Measurements from ENCODE around the gene EPHX1.
"Not testable (repeated sequence)": the region's sequence is repeated elsewhere in the genome, so short reads cannot be mapped to it uniquely, and the experiment has no call there.

The EPHX1 gene

DNA sequence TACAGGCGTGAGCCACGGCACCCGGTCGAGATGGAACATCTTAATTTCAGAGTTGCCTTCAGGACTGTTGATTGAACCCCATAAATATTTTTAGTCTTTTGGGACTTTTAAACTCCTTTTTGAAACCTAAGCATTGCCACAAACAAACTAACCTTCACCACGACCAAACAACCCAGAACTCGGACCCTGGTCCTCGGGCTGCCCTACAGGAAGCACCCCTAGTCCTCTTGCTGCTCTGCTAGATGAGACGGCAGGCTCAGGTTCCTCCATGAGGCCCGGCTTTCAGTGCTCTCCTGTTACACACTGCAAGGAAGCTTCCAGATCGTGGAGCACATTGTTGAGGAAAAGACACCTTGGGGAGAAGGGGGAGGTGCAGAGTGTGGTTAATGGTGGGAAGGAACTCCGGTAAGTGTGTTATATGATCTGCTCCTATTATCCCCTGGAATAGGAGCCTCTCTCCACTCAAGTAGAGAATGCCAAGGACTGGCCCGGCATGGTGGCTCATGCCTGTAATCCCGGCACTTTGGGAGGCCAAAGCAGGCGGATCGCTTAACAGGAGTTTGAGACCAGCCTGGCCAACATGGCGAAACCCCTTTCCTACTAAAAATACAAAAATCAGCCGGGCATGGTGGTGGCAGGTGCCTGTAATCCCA lies 5.7 kb downstream of the EPHX1 start:
- in situ Hi-C loops (cut with MboI; ENCODE audit: low sequenced_read_pairs): no loop called here

DNA sequence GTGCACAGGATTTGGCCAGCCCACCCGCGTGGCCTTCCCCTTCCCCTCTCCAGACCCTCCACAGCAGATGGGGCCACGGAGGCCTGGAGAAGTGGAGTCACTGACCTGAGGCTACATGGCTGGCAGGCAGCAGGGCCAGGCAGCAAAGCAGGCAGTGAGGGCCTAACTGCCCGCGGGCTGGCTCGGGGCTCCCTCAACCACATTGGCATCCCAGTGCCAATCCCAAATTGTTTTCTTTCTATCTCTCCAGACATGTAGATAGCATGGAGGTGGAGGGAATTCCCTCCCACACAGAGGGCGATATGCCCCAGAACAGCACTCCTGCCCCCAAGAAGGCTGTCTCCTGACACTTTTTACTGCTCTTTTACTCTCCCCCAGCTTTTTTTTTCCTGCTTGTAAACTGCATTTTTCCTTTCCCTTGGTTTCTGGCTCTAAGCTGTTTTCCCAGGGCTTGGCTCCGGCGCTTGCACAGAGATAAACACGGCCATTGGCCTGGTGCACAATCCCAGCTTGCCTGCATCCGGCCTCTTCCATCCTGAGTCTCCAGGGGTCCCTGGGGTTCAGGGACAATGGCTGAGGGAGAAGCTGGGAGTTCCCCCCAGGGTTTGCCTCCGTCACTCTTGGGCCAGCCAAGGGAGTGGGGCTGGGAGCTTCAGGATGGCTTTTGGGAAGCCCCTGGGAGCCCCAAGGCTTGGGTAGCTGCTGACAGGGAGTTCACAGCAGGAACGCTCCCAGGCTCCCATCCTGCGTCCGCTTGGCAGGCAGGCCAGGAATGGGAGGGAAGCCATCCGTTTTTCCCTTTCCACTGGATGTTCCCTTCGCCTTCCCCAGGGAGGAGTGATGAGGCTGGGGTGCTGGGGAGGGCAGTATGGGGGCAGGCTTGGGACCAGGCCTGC lies 7.0 kb downstream of the EPHX1 start:
- in situ Hi-C loops (cut with MboI; ENCODE audit: low sequenced_read_pairs): no loop called here

DNA sequence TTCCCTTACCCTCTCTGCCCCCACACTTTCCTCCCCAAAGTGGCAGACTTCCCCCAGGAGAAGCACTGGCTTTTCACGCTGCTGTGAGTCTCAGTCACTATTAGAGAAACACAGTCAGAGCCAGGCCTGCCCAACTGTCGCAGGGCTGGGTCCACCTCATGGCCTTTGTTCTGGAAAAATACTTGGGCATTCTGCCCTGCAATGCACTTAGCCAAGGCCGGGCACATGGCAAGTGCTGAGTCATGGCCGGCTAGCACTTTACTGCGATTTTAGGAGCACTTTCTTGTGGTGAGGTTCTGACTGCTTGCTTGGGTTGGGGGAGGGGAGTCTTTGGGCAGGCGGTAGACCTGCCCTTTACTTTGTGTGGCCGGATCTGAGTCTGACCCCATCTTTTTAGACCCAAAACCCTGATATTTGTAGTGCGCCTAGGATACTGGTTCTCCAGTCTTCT lies 7.7 kb downstream of the EPHX1 start:
- in situ Hi-C loops (cut with MboI; ENCODE audit: low sequenced_read_pairs): no loop called here

DNA sequence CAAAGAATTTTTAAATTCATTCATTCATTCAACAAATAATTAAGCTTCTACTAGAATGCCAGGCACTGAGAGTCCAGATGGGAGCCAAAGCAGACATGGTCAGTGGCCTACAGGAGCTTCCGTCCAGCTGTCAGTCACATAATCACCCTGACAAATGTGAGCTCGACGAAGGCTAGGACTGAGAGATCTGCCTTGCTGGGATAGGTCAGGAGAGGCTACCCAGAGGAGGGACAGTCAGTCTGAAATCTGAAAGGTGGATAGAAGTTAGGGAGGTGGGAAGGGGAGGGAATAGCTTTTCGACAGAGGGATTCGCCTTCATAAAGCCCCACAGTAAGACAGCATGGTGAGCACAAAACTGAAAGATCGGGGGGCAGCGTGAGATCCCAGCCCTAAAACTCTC lies 8.3 kb downstream of the EPHX1 start:
- in situ Hi-C loops (cut with MboI; ENCODE audit: low sequenced_read_pairs): no loop called here

DNA sequence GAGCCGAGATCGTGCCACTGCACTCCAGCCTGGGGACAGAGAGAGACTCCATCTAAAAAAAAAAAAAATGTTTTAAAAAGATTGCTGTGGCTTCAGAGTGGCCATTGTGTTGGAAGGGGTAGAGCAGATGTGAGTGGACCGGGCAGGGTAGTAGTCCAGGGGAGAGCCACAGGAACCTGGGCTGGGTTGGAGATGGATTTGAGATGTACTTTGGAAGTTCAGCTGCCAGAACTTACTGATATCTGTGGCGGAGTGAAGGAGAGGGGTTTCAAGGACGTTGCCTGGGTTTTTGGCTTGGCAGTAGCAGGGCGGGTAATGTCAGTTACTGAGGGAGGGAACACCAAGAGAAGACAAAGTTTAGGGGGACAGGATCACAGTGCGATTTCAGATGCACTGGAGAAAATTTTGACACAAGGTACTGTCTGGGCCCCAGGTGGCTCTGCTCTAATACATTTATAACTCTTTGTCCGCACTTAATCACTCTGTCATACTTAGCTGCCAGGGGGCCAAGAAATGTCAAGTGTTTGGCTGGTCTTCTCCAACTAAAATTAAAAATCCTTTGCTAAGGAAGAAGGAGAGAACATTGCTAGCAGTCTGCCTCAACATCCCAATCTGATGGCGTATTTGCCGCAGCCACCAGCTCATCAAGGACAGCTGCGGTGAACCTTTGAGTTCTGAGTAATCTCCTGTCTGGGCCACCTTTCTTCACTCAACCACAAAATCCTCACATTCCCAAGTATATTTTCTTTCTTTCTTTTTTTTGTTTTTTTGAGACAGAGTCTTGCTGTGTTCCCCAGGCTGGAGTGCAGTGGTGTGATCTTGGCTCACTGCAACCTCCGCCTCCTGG lies 9.6 kb downstream of the EPHX1 start:
- in situ Hi-C loops (cut with MboI; ENCODE audit: low sequenced_read_pairs): no loop called here

DNA sequence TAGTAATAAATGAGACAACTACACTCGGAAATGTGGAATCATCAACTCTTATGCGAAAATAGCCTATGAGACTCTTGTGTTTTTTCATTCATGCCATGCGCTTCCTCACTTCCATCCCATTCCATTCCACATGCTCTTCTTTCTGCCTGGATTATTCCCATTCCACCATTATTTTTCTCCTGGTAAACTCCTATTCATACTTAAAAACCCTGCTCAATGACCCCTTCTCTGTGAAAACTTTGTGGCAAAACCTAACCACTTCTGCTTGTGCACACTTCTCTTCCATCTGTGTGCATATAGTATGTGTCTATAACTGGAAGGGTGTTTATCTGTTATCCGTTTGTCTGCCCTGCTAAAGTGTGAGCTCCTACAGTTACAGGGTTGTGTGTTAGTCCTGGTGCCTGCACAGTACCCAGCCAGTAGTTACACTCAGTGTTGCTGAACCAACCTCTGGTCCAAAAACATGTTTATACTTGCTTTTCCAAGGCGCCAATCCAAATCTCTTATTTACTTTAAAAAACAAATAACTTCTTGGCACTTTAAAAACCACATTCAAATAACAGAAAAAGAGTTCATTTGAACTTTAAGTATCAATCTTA lies 10.7 kb downstream of the EPHX1 start:
- in situ Hi-C loops (cut with MboI; ENCODE audit: low sequenced_read_pairs): no loop called here

DNA sequence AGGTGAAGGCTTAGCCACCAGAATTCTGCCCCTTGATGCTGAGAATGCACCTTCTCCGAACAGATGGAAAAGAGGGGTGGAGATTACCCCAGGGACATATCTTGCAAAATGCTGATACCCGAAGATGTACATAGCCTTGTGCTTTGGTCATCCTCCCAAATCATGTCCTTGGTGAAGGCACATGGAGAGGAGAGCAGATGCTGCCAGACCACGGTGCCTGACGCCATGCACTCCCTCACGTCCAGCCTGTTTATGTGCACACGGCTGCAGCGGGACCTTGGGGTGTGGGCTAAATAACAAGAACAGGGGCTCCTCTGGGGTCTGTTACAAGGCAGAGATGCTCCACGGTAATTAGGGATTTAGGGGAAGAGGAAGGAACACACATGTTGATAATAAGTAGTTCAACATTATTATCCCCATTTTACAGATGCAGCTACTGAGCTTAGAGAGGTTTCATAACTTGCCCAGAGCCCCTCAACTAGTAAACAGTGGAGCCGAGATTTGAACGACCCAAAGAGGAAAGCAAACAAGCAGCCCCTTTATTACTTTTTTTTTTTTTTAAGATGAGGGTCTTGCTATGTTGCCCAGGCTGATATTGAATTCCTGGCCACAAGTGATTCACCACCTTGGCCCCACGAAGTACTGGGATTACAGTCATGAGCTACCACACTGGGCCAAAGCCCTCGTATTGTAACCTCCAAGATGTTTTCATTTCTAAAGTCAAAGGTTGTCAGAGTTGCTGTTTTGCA lies 12.9 kb downstream of the EPHX1 start:
- in situ Hi-C loops (cut with MboI; ENCODE audit: low sequenced_read_pairs): no loop called here

DNA sequence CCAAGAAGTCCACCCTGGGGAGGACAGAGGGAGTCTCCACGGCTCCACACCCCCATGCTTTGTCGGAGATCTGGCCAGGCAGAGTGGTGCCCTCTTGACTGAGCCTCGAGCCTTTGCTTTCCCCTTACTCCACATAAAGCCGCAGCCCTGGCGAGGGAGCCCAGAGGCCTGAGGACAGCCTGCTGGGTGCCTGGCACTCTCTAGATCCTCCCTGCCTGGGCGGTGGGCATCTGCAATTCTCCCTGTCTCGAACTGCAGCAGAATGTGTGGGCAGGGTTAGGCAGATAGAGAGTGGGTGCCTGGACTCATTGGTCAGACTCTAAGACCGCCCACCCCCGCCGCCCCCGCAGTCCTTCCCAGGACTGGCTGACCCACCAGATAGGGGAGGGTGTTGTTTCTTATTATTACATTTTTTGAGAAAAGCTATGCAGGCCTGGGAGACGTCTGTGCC lies 13.9 kb downstream of the EPHX1 start:
- in situ Hi-C loops (cut with MboI; ENCODE audit: low sequenced_read_pairs): no loop called here

DNA sequence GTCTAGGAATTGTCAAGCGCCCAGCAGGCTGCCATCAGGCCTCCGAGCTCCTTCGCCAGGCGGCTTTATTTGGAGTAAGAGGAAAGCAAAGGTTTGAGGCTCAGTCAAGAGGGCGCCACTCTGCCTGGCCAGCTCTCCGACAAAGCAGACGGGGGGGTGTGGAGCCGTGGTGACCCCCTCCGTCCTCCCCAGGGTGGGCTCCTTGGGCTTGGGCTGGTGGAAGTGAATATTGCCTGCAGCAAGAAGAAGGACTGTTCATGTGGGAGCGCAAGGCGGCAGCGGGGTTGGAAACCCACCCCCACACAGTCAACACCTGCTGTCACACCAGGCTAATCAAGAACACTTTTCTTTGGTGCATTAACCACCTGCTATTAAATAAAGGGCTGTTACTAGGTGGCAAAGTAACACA lies 14.6 kb downstream of the EPHX1 start:
- in situ Hi-C loops (cut with MboI; ENCODE audit: low sequenced_read_pairs): no loop called here

DNA sequence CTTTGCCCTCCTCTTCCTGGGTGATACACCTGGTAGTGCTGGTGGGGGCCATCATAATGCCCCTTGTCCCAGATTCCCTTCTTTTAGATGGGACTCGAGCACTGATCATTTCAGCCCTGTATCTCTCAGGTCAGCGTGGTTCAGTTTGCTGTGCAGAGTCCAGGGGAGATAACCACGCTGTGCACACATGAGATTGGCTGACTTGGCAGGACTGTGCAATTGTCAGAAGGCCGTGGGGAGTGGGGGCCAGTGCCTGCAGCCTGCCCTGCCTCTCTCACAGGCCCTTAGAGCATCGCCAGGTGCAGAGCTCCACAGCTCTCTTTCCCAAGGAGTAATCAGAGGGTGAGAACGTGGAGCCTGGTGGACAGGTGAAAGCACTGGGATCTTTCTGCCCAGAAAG lies 15.2 kb downstream of the EPHX1 start:
- in situ Hi-C loops (cut with MboI; ENCODE audit: low sequenced_read_pairs): no loop called here

DNA sequence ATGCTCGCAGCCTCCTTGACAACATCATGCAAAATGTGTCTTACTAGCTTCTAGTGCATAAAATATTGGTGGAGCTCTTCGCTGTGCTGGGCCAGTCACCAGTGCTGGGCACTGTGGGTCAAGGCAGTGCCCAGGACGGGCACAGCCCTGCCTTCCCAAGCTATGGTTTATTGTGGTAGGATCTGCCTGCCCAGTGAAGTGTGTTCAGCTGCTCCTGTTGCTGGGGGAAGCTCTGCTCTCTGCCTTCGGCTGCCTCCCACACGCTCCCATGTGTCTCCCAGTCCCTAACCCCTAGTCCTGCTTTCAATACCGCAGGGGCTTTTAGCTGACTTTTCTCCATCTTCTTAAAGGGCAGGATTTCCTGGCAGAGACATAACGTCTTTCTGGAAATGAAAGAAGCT lies 15.7 kb downstream of the EPHX1 start:
- in situ Hi-C loops (cut with MboI; ENCODE audit: low sequenced_read_pairs): no loop called here

DNA sequence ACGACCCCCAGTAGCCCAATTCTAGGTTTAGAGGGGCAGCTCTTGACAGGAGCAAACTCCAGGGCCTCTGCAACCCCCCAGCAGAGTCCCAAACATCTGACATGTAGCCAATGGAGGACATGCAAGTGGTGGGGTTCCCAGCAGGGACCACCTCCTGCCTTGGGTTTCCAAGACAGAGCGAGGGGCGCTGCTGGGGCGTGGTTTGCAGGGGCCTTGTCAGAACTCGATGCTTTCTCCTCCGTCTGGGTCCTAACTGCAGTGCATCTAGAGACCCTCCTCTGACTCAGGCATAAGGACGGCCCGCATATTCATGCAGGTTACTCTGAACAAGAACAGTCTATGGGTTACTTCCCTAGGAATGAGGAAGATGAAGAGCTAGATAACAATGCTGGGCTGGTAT lies 17.2 kb downstream of the EPHX1 start:
- in situ Hi-C loops (cut with MboI; ENCODE audit: low sequenced_read_pairs): no loop called here

DNA sequence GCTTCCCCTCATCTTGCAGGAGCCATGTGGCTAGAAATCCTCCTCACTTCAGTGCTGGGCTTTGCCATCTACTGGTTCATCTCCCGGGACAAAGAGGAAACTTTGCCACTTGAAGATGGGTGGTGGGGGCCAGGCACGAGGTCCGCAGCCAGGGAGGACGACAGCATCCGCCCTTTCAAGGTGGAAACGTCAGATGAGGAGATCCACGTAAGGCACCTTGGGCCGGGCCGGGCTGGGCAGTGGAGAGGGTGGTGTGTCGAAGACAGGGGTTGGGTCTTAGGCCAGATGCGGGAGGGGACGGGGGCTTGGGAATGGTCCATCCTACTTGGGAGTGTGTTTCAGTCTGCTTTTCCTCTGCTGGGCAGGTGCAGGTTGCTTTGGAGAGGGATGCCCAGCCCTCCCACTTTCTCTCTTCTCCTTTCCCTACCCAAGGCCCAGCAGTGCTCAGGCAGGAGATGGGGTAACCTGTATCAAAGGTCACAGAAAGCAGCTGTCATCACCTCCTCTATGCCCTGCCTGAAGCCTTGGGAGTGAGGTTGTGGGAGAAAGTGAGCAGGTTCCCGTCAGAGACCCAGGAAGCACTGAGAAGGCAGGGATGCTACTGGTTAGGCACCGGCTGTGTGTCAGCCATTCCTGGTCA lies 18.9 kb downstream of the EPHX1 start:
- in situ Hi-C loops (cut with MboI; ENCODE audit: low sequenced_read_pairs): no loop called here

DNA sequence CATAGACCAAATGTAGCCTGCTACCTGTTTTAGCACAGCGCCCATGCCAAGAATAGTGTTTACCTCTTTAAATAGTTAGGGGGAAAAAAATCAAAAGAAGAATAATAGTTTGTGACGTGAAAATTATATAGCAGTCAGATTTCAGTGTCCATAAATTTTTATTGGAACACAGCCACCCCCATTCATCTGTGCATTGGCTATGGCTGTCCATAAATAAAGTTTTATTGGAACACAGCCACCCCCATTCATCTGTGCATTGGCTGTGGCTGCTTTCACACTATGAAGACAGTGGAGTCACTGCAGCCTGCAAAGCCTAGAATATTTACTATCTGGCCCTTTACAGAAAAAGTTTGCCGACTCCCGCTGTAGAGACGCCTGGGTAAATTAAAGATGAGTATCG lies 20.9 kb downstream of the EPHX1 start:
- in situ Hi-C loops (cut with MboI; ENCODE audit: low sequenced_read_pairs): no loop called here

DNA sequence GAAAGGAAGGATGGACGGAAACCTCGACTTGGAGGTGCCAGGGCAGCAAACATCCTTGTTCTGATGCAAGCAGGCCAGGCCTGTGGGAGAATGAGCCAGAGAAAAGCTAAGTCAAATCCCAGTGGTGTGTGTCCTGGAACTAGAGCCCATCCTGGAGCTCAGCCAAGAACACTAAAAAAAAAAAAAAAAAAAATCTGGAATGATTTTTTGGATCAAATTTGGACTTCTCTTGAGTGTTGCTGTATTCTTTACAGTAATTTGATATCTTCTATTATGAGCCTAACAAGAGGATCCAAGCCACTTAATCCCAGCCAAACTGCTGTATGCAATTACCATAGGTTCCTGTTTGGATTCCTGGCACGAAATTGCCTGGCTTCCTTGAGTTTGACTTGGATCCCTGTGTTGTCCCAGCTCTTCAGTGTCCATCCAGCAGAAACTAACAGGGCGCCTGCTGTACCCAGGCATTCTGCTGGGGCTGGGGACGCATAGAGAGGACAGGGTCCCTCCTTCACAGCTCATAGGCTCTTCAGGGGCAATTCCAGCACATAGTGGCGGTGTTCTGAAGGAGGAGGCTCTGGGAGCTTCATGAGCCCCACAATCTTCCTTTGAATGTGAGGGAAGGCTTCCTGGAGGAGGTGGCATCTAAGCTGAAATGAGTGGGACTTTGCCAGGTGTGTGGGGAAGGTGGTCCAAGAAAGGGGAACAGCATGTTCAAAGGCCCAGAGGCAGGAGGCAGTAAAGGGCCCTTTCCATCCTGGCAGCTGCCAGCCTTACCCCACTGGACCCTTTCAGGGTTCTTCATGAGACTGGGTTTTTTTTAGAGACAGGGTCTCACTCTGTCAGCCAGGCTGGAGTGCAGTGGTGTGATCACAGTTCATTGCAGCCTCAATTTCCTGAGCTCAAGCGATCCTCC lies 24.7 kb downstream of the EPHX1 start:
- in situ Hi-C loops (cut with MboI; ENCODE audit: low sequenced_read_pairs): no loop called here

DNA sequence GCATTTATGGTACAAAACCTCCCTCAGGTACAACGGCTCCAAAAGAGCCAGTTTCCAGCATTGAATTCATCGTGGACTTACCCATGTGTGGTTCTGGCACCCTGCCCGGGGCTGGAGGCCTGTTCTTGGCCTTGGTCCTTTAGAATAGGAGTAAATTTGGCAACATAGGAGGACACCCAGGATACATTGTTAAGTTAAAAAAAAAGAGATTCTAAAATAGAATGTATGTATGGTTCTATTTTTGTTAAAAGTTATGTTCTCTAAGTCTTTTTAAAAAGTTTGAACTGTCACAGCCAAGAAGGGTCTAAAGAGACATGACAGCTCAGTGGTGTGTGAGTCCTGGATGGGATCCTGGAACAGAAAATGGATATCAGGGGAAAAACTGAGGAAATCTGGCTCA lies 25.9 kb downstream of the EPHX1 start:
- in situ Hi-C loops (cut with MboI; ENCODE audit: low sequenced_read_pairs): no loop called here

DNA sequence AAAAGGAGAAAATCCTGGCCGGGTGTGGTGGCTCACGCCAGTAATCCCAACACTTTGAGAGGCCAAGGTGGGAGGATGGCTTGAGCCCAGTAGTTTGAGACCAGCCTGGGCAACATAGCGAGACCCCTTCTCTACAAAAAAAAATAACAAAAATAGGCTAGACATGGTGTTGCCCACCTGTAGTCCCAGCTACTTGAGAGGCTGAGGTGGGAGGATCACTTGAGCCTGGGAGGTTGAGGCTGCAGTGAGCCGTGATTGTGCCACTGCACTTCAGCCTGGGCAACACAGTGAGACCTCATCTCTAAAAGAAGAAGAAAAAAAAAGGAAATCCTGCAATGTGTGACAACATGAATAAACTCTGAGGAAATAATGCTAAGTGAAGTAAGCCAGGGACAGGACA lies 26.4 kb downstream of the EPHX1 start:
- in situ Hi-C loops (cut with MboI; ENCODE audit: low sequenced_read_pairs): not testable (repeated sequence)

DNA sequence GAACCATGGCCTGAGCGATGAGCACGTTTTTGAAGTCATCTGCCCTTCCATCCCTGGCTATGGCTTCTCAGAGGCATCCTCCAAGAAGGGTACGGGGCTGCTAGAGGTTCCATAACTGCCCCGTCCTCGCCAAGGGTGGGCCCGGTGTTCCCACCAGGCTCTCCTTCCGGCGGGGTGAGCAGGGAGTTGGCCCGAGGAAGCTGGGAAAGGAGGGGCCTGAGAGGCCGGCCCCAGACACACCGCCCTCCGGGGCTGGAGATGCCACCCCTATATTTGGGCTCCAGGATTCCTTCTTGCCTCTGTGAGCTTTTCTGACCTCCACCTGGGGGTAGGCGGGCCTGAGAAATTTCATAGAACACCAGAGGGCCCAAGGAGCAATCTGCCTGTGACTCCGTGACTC lies 28.9 kb downstream of the EPHX1 start:
- in situ Hi-C loops (cut with MboI; ENCODE audit: low sequenced_read_pairs): no loop called here

DNA sequence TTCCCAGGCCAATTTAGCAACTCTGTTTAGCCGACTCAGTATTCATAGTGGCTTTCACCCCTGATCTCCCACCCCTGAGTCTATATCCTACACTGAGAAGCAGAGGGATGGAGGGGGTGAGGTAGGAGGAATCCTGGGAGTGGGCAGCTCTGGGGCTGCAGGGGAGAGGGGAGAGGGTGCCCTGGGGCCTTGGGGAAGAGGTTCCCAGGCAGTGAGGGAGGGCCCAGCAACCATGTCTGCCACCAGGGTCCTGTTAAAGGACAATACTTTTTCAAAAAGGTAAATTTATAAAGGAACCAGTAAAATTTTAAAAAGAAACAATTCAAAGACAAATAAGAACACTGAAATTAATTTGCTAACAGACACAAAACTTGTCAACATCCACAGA lies 30.3 kb downstream of the EPHX1 start:
- in situ Hi-C loops (cut with MboI; ENCODE audit: low sequenced_read_pairs): no loop called here
